ENCODE results near the gene PID1. TPM values are rescaled to one million over a fixed set of nuclear protein-coding genes. Genes with fewer than 3 reads are reported as not detected.

The PID1 gene
- total RNA-seq, 4 donors from 2014 or later = 1.0 to 33.0 (median 8.4) TPM

DNA sequence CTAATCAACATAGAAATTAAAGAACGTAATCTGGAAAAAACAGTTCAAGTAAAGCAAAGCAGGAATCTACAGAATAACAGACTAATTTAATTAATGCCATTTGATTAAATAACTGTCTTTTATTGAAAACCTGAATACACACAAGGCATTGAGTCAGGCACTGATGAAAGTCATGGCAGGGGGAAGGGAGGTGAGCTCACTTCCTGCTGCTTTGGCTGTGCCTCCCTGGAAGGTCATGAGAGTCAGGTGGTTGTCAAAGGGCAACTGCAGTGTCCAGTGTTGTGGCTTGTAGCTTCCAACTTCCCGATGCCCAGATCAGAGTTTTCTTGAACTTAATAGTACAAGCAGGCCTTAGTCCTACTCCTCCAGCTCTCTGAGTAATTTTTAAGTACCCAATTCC is 180.9 kb downstream of the PID1 start:
- no peak overlapping the region for H3K27ac ChIP-seq
- H3K9me3 ChIP-seq = no peaks in the 10 kb centered on the region
- DNase-seq = no peak
- H3K4me3 ChIP-seq = no peak overlapping the region
- H3K4me1 ChIP-seq = no peaks in the 10 kb centered on the region
- WGBS, 2 donors = 77 to 79% methylated on average over 2 of the region's 2 CpGs
- no peaks in the 10 kb centered on the region for H3K27me3 ChIP-seq
- TF ChIP-seq POLR2A (IDR thresholded peaks at IDR 0.05) = no peak
- TF ChIP-seq, protein P1, sequence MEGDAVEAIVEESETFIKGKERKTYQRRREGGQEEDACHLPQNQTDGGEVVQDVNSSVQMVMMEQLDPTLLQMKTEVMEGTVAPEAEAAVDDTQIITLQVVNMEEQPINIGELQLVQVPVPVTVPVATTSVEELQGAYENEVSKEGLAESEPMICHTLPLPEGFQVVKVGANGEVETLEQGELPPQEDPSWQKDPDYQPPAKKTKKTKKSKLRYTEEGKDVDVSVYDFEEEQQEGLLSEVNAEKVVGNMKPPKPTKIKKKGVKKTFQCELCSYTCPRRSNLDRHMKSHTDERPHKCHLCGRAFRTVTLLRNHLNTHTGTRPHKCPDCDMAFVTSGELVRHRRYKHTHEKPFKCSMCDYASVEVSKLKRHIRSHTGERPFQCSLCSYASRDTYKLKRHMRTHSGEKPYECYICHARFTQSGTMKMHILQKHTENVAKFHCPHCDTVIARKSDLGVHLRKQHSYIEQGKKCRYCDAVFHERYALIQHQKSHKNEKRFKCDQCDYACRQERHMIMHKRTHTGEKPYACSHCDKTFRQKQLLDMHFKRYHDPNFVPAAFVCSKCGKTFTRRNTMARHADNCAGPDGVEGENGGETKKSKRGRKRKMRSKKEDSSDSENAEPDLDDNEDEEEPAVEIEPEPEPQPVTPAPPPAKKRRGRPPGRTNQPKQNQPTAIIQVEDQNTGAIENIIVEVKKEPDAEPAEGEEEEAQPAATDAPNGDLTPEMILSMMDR (IDR thresholded peaks at IDR 0.05) = no peak
- H3K36me3 ChIP-seq = no peaks in the 10 kb centered on the region
- intact Hi-C loops (cut with DNase I) = no loop called here

DNA sequence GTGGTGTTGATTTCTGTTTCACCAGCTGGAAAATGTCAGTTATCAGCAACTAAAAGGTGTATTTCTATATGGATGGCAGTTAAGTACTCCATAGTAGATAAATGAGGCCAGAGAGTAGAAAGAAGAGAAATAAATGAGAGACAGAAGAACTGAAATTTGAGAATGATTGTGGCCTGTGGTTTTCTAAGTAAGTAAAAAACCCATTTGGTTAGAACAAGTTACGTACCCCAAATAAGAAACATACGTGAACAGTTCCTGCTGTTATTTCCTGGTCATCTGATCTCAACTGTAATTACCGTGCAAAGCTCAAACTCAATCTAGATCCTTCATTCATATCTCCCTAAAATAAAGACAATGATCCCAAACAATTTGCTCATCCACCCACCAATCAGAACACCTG is 181.3 kb downstream of the PID1 start:
- DNase-seq = no peak
- H3K4me3 ChIP-seq = no peak overlapping the region
- intact Hi-C loops (cut with DNase I) = no loop called here
- H3K27me3 ChIP-seq = no peaks in the 10 kb centered on the region
- no peaks in the 10 kb centered on the region for H3K36me3 ChIP-seq
- WGBS, 2 donors = 74 to 78% methylated on average over 3 of the region's 3 CpGs
- H3K9me3 ChIP-seq = no peaks in the 10 kb centered on the region
- H3K27ac ChIP-seq = no peak overlapping the region
- H3K4me1 ChIP-seq = no peaks in the 10 kb centered on the region
- TF ChIP-seq POLR2A (IDR thresholded peaks at IDR 0.05) = no peak
- TF ChIP-seq, protein P1 (IDR thresholded peaks at IDR 0.05) = no peak

DNA sequence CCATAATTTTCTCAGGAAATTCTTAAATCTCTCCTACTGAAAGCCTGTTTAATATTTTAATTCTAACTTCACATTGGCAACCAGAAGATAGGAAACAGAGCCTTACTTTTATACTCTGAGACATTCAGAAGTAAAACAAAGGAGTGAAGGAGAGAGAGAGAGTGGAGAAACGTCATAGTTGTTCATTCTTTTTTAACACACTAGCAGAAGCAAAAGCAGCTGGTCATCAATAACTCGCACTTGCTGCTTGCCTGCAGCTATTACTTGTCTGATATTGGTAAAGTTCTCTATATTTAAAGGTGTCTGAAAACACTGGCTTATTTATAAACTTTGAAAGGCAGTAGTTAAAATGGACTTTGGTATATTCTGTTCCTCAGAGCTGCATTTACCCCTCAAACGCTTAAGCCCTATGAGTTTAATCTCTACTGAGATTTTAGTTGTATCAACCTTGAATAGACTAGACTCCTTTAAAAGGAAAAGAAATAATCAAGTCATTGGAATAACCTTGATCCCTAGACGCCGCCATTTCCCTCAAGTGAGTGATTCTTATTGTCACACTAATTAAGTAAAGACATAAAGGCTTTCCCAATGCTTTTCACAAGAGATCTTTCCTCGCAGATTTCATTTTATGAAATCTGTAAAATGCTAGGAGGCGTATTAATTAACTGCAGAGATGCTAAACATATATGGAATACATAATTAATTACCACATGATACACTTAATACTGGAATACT is 182.0 kb downstream of the PID1 start:
- TF ChIP-seq, protein P1 (IDR thresholded peaks at IDR 0.05) = no peak
- TF ChIP-seq POLR2A (IDR thresholded peaks at IDR 0.05) = no peak
- intact Hi-C loops (cut with DNase I) = no loop called here
- no peaks in the 10 kb centered on the region for H3K9me3 ChIP-seq
- H3K4me3 ChIP-seq = no peak overlapping the region
- H3K27ac ChIP-seq = no peak overlapping the region
- no peaks in the 10 kb centered on the region for H3K36me3 ChIP-seq
- H3K27me3 ChIP-seq = no peaks in the 10 kb centered on the region
- DNase-seq = no peak
- H3K4me1 ChIP-seq = no peaks in the 10 kb centered on the region
- 76 to 79% methylated on average over 7 of the region's 7 CpGs for WGBS, 2 donors

DNA sequence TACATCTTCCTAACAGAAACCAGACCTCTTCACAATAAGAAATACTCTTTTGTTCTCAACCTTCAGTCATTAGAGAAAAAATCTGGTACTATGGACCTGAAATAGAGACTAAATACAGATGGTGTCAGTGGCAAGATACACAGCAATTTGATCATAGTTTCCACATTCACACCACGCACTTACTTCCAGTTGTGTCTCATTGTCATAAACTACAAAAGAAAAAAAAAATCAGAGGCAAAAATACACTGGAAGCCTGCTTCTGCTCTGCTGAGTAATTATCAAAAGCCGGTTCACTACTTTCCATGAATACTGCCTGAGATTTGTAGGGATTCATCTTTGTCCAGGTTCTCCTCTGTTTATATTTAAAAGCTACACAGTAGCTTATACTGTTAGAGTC is 182.6 kb downstream of the PID1 start:
- no peaks in the 10 kb centered on the region for H3K9me3 ChIP-seq
- no peaks in the 10 kb centered on the region for H3K36me3 ChIP-seq
- intact Hi-C loops (cut with DNase I) = no loop called here
- no peaks in the 10 kb centered on the region for H3K27me3 ChIP-seq
- no peak overlapping the region for H3K4me3 ChIP-seq
- no peak for DNase-seq
- H3K27ac ChIP-seq = no peak overlapping the region
- TF ChIP-seq, protein P1 (IDR thresholded peaks at IDR 0.05) = no peak
- no peak for TF ChIP-seq POLR2A (IDR thresholded peaks at IDR 0.05)
- H3K4me1 ChIP-seq = no peaks in the 10 kb centered on the region
- WGBS, 2 donors = 68 to 73% methylated on average over 2 of the region's 2 CpGs

DNA sequence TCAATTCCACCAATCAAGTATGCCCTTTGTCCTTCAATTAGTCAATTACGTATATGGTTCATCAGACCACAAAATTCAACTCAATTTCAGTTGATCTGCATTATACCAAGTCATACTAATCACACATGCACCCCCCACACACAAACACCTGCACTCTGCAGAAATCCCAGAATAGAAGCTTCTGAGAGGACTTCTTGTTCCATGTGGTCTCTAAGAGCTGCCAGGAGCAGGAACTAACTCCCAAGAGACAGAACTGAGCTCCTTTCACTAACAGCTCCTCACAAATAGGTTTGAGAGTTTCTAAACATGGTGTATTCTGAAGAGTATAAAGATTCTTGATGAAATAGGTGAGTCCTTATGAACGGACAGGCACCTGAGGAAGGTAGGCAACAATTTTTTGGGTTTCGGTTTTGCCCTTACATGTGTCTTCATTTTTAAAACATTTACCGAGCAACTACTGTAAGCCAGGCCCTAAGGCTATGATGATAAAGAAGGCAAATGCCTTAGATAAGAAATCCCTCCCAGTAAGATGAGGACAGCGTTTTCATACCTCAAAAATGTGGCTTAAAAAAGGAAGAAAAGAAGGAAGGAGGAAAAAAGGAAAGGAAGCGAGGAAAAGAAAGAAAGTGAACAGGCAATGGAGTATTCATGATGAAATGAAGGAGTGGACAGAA is 183.1 kb downstream of the PID1 start:
- Histone ChIP-seq H3K36me3 (no peaks in the 10 kb centered on the region), H3K27me3 (no peaks in the 10 kb centered on the region), H3K4me1 (no peaks in the 10 kb centered on the region), H3K27ac (no peak overlapping the region), H3K4me3 (no peak overlapping the region), H3K9me3 (no peaks in the 10 kb centered on the region)
- DNase-seq = no peak
- TF ChIP-seq, protein P1 (IDR thresholded peaks at IDR 0.05) = no peak
- intact Hi-C loops (cut with DNase I) = no loop called here
- 44 to 60% methylated on average over 6 of the region's 6 CpGs for WGBS, 2 donors

Data from esophagus squamous epithelium (tissue), 5 donors.